Gastrocnemius medialis (tissue), 4 donors: ENCODE results near the gene NELFB. TPM values are rescaled to one million over a fixed set of nuclear protein-coding genes. Genes with fewer than 3 reads are reported as not detected.

Experiments used
- ATAC-seq, 2 donors: fragments of 150-250 bp; one replicate each; pipeline ENCODE4 v1.9.1; 2016
- DNase-seq, 2 donors: peaks; one replicate each; pipeline ENCODE4 v3.0.0-alpha.2; 2019
- H3K27ac ChIP-seq, 4 donors: fragments of 200-600 bp; sonication (generic); 1 replicate in 1 of 4; 2 replicates in 3 of 4; pipeline ENCODE4 v1.5.1; 2016 to 2018; ENCODE audit warnings: mild to moderate bottlenecking in 2 of 4, moderate library complexity in 1 of 4
- H3K27me3 ChIP-seq, 3 donors: fragments of 200-600 bp; sonication (generic) in 2 of 3; 1 replicate in 1 of 3; 2 replicates in 2 of 3; pipeline versions ENCODE4 v1.5.1 to v1.6.0; 2016 to 2019; ENCODE audit warnings: mild to moderate bottlenecking in 1 of 3, moderate library complexity in 1 of 3
- H3K36me3 ChIP-seq, 2 donors: fragments of 200-600 bp; sonication (generic) in 1 of 2; one replicate each; pipeline ENCODE4 v1.5.1; 2017 to 2018
- H3K4me1 ChIP-seq, 2 donors: fragments of 200-600 bp; sonication (generic) in 1 of 2; one replicate each; pipeline ENCODE4 v1.5.1; 2016 to 2017; ENCODE audit warnings: mild to moderate bottlenecking in 2 of 2
- H3K4me3 ChIP-seq, 4 donors: fragments of 200-600 bp; sonication (generic) in 3 of 4; 1 replicate in 1 of 4; 2 replicates in 3 of 4; pipeline ENCODE4 v1.5.1; 2016 to 2019; ENCODE audit warnings: mild to moderate bottlenecking in 2 of 4
- H3K9me3 ChIP-seq, 3 donors: fragments of 200-600 bp; sonication (generic) in 2 of 3; 1 replicate in 1 of 3; 2 replicates in 2 of 3; pipeline ENCODE4 v1.5.1; 2016 to 2019
- CTCF ChIP-seq, 5 experiments: fragments of 450-650 bp in 3 of 5; fragments of 200-600 bp in 2 of 5; sonication (generic) in 2 of 5; IDR thresholded peaks in 4 of 5; conservative IDR thresholded peaks in 1 of 5; 1 replicate in 4 of 5; 2 replicates in 1 of 5; pipeline ENCODE4 v1.5.1; 2016 to 2019; ENCODE audit warnings: antibody characterized with exemption in 5 of 5, mild to moderate bottlenecking in 3 of 5, moderate library complexity in 3 of 5
- POLR2A ChIP-seq, 2 donors: fragments of 450-650 bp; IDR thresholded peaks; one replicate each; pipeline ENCODE4 v1.6.1; 2017; ENCODE audit warnings: antibody characterized with exemption in 2 of 2, mild to moderate bottlenecking in 2 of 2, moderate library complexity in 2 of 2
- in situ Hi-C, 4 donors: fragments of 200-750 bp; cut with MboI; loops; one replicate each; pipeline versions ENCODE4 v1.15.0 to v1.8.0; 2017; ENCODE audit warnings: low sequenced_read_pairs in 4 of 4
- intact Hi-C: fragments of 100-400 bp; cut with DNase I; formaldehyde crosslinking; loops from one replicate; pipeline ENCODE4 v1.15.1; 2023; ENCODE audit warnings: low total_unique reads
- total RNA-seq, 4 donors: library from RNA; depleted of rRNA; stranded (reverse); fragments of >200 nt; gene quantifications; one replicate each; pipeline versions ENCODE4 v1.1.0 to v1.2.3, GENCODE V29; 2016

The NELFB gene
- total RNA-seq, 4 donors from 2014 or later, result 21.6 to 61.5 (median 39.4) TPM

DNA sequence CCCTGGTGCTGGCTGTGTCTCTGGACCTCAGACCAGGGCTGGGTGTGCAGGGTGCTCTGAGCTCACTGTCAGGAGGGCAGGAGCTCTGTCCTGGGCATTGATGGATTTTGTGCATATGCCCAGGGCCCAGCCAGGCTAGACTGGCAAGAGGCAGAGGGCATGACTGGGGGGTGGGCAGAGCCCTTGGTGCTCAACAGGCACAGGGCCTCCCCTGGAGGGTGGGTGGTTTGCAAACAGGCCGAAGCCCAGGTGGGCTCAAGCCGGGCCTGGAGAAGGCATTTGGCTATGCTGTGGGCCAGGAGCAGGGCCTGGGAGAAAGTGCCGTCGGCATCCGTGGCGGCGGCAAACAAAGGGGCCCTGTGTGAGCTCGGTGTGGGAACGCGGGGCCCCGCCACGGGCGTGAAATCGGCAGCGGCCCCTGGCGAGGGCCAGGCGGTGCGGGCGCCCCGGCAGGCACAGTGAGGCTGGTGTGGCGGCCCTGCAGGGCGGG lies 48.8 kb downstream of the NELFB start:
- H3K27me3 ChIP-seq, result peaks cover 40 to 46% (median 42%) of the 10 kb centered on the region in 3 donors
- intact Hi-C loops, result no loop called here

DNA sequence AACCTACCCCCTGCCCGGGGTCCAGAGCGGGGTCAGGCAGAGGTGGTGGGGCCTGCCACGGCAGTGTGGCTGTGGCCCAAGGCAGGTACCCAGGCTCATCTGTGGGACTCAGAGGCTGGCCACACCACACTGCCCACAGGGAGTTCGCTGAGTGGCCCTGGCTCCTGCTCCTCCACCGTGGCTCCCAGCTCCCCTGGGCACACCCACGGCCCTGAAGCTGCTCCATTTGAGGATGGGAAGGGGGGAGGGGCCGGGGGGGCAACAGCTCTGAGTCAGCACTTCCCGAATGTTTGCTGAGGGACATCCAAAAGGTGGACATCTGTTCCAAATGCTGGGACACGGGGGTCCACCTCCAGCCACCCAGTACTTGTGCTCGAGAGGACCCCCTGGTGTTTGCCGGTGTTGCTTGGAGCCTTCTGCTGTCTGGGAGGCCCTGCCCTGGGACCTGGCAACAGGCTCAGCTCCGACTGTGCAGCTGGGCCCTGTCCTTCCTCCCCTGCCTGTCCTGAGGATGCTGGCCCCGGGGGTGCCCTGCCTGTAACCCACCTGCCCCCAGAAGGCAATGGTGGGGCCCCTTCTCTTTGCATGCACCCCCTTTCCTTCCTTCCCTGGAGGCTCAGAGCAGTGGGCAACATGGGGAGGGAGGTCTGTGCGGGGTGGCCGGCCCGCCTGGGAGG lies 49.4 kb downstream of the NELFB start:
- intact Hi-C loops (no loop called here), in situ Hi-C loops (no loop called here)
- no peak for DNase-seq
- Histone ChIP-seq H3K9me3 (no peaks in the 10 kb centered on the region), H3K4me3 (peak overlapping the region in 3 of 4 donors; percentile 30 to 49 (median 39)), H3K4me1 (peaks cover 22 to 33% of the 10 kb centered on the region in 2 donors), H3K36me3 (no peaks in the 10 kb centered on the region), H3K27me3 (peaks cover 36 to 45% (median 39%) of the 10 kb centered on the region in 3 donors), H3K27ac (peak overlapping the region; percentile 53 to 80 (median 76))
- TF ChIP-seq CTCF (IDR thresholded peaks at IDR 0.05 in 4 of 5, conservative IDR thresholded peaks at IDR 0.05 in 1 of 5) (no peak), POLR2A (IDR thresholded peaks at IDR 0.05) (no peak)
- no peak for ATAC-seq

More for the DNA sequence above, 48.8 kb downstream of the NELFB start:
- Histone ChIP-seq H3K9me3 (no peaks in the 10 kb centered on the region), H3K4me1 (peaks cover 22 to 33% of the 10 kb centered on the region in 2 donors), H3K27ac (peak overlapping the region in 2 of 4 donors; percentile 78 to 80), H3K4me3 (no peak overlapping the region), H3K36me3 (no peaks in the 10 kb centered on the region)
- in situ Hi-C loops, result no loop called here
- DNase-seq (no peak), ATAC-seq (no peak)
- TF ChIP-seq POLR2A (IDR thresholded peaks at IDR 0.05) (no peak), CTCF (IDR thresholded peaks at IDR 0.05 in 4 of 5, conservative IDR thresholded peaks at IDR 0.05 in 1 of 5) (no peak)

GRCh38 chr9:137305060-137305797 lies 50.1 kb downstream of the NELFB start:
- peaks cover 29 to 41% (median 35%) of the 10 kb centered on the region in 3 donors for H3K27me3 ChIP-seq
- no peaks in the 10 kb centered on the region for H3K9me3 ChIP-seq
- DNase-seq, result no peak
- no peak for TF ChIP-seq CTCF (IDR thresholded peaks at IDR 0.05 in 4 of 5, conservative IDR thresholded peaks at IDR 0.05 in 1 of 5)
- TF ChIP-seq POLR2A (IDR thresholded peaks at IDR 0.05), result peak; percentile 11 to 20
- H3K27ac ChIP-seq, result peak overlapping the region; percentile 53 to 80 (median 76)
- no peaks in the 10 kb centered on the region for H3K36me3 ChIP-seq
- peak; percentile 25 to 30 for ATAC-seq
- peak overlapping the region; percentile 30 to 51 (median 44) for H3K4me3 ChIP-seq
- intact Hi-C loops, result no loop called here
- peaks cover 22 to 33% of the 10 kb centered on the region in 2 donors for H3K4me1 ChIP-seq
- in situ Hi-C loops, result no loop called here

GRCh38 chr9:137305798-137306065 lies 50.6 kb downstream of the NELFB start:
- Histone ChIP-seq H3K9me3 (no peaks in the 10 kb centered on the region), H3K4me1 (peaks cover 20 to 33% of the 10 kb centered on the region in 2 donors), H3K27me3 (peaks cover 24 to 36% (median 30%) of the 10 kb centered on the region in 3 donors), H3K4me3 (peak overlapping the region in 2 of 4 donors; percentile 39 to 51), H3K36me3 (no peaks in the 10 kb centered on the region), H3K27ac (peak overlapping the region; percentile 61 to 80 (median 76))
- TF ChIP-seq CTCF (IDR thresholded peaks at IDR 0.05 in 4 of 5, conservative IDR thresholded peaks at IDR 0.05 in 1 of 5) (no peak), POLR2A (IDR thresholded peaks at IDR 0.05) (no peak)
- DNase-seq (no peak), ATAC-seq (no peak)
- in situ Hi-C loops, result no loop called here
- intact Hi-C loops, result no loop called here
